H1 (cell line): ENCODE results near the gene CLIC2.
"Not testable (repeated sequence)": the region's sequence is repeated elsewhere in the genome, so short reads cannot be mapped to it uniquely, and the experiment has no call there.

Experiments used
- ATF2 ChIP-seq: IDR thresholded peaks from 2 replicates; pipeline ENCODE4 v1.6.1; 2012; ENCODE audit warnings: low read length, inconsistent platforms
- BRCA1 ChIP-seq: IDR thresholded peaks from 2 replicates; pipeline ENCODE4 v1.6.1; 2012; ENCODE audit warnings: low read depth, low read length, improper control_type of control experiment
- CTCF ChIP-seq, 3 experiments: IDR thresholded peaks; 1 replicate in 2 of 3; 2 replicates in 1 of 3; pipeline versions ENCODE4 v1.5.1 to v1.6.1; 2011; ENCODE audit warnings: low read length in 3 of 3, mild to moderate bottlenecking in 3 of 3, inconsistent platforms in 2 of 3, low read depth in 1 of 3, moderate library complexity in 1 of 3; ENCODE audit not compliant: insufficient read depth in 1 of 3; ENCODE audit errors: control extremely low read depth in 1 of 3
- EP300 ChIP-seq, 2 experiments: IDR thresholded peaks; 1 replicate in 1 of 2; 2 replicates in 1 of 2; pipeline ENCODE4 v1.6.1; 2011 to 2012; ENCODE audit warnings: low read depth in 2 of 2, low read length in 2 of 2, mild to moderate bottlenecking in 2 of 2, borderline replicate concordance in 1 of 2, inconsistent platforms in 1 of 2, moderate library complexity in 1 of 2
- EZH2 ChIP-seq: fragments of 200-600 bp; sonication (generic); IDR thresholded peaks from 2 replicates; pipeline ENCODE4 v1.7.1; 2012; ENCODE audit warnings: low read depth, mild to moderate bottlenecking, moderate library complexity, low read length, inconsistent platforms; ENCODE audit not compliant: severe bottlenecking
- FOSL1 ChIP-seq: IDR thresholded peaks from 2 replicates; pipeline ENCODE4 v1.6.1; 2011; ENCODE audit warnings: mild to moderate bottlenecking, low read depth, low read length, moderate library complexity; ENCODE audit not compliant: insufficient read depth
- POLR2A ChIP-seq, 2 experiments: IDR thresholded peaks; 1 replicate in 1 of 2; 2 replicates in 1 of 2; pipeline ENCODE4 v1.6.1; 2011; ENCODE audit warnings: low read depth in 2 of 2, low read length in 2 of 2, mild to moderate bottlenecking in 2 of 2; ENCODE audit errors: control extremely low read depth in 1 of 2
- RAD21 ChIP-seq, 2 experiments: IDR thresholded peaks in 1 of 2; conservative IDR thresholded peaks in 1 of 2; 2 replicates each; pipeline ENCODE4 v1.6.1; 2011; ENCODE audit warnings: low read depth in 2 of 2, low read length in 2 of 2, improper control_type of control experiment in 1 of 2, inconsistent platforms in 1 of 2, mild to moderate bottlenecking in 1 of 2, moderate library complexity in 1 of 2
- RXRA ChIP-seq: IDR thresholded peaks from 2 replicates; pipeline ENCODE4 v1.6.1; 2011; ENCODE audit warnings: low read depth, mild to moderate bottlenecking, low read length, moderate library complexity; ENCODE audit not compliant: insufficient read depth
- SIN3A ChIP-seq, 2 experiments: IDR thresholded peaks in 1 of 2; conservative IDR thresholded peaks in 1 of 2; 2 replicates each; pipeline ENCODE4 v1.6.1; 2011 to 2012; ENCODE audit warnings: low read length in 2 of 2, improper control_type of control experiment in 1 of 2, low read depth in 1 of 2, mild to moderate bottlenecking in 1 of 2
- SUZ12 ChIP-seq: fragments of 200-600 bp; sonication (generic); IDR thresholded peaks from 2 replicates; pipeline ENCODE4 v1.6.1; 2012; ENCODE audit warnings: mild to moderate bottlenecking, inconsistent platforms, low read length, moderate library complexity, mixed read lengths
- ZNF274 ChIP-seq: IDR thresholded peaks from 2 replicates; pipeline ENCODE4 v1.7.0; 2012; ENCODE audit warnings: low read length, borderline replicate concordance; ENCODE audit errors: extremely low read depth

- TF ChIP-seq CTCF (IDR thresholded peaks at IDR 0.05; ENCODE audit: control extremely low read depth in 1 of 3, insufficient read depth in 1 of 3, low read depth in 1 of 3, low read length in 3 of 3); SUZ12; EP300 (IDR thresholded peaks at IDR 0.05; ENCODE audit: borderline replicate concordance in 1 of 2, low read depth in 2 of 2, low read length in 2 of 2); ATF2; POLR2A (IDR thresholded peaks at IDR 0.05; ENCODE audit: control extremely low read depth in 1 of 2, low read depth in 2 of 2, low read length in 2 of 2); FOSL1; BRCA1; SIN3A (conservative IDR thresholded peaks at IDR 0.05 in 1 of 2, IDR thresholded peaks at IDR 0.05 in 1 of 2; ENCODE audit: low read depth in 1 of 2, low read length in 2 of 2); EZH2; ZNF274; RAD21 (IDR thresholded peaks at IDR 0.05 in 1 of 2, conservative IDR thresholded peaks at IDR 0.05 in 1 of 2; ENCODE audit: low read depth in 2 of 2, low read length in 2 of 2); RXRA: not testable (repeated sequence)
These were observed 45.4 kb upstream of the CLIC2 start for GRCh38 chrX:155379802-155380201.
